ENCODE measurements around the gene MAP6D1. TPM values are rescaled to one million over a fixed set of nuclear protein-coding genes. Genes with fewer than 3 reads are reported as not detected.

The MAP6D1 gene
- total RNA-seq, 1 donor from 2014 or later, result not detected

GRCh38 chr3:183775781-183776180 is 49.6 kb downstream of the MAP6D1 start:
- Histone ChIP-seq H3K9me3 (no peaks in the 10 kb centered on the region), H3K4me3 (no peak overlapping the region), H3K27ac (no peak overlapping the region), H3K4me1 (no peaks in the 10 kb centered on the region), H3K36me3 (peaks cover 43 to 84% of the 10 kb centered on the region in 2 donors), H3K27me3 (no peaks in the 10 kb centered on the region)
- DNase-seq (ENCODE audit: low spot score in 2 of 2), result no peak
- intact Hi-C loops (cut with DNase I), result no loop called here
- no peak for TF ChIP-seq CTCF (IDR thresholded peaks at IDR 0.05)

- Histone ChIP-seq H3K27ac (no peak overlapping the region), H3K27me3 (no peaks in the 10 kb centered on the region), H3K36me3 (peaks cover 43 to 72% of the 10 kb centered on the region in 2 donors), H3K4me3 (no peak overlapping the region), H3K9me3 (no peaks in the 10 kb centered on the region), H3K4me1 (no peaks in the 10 kb centered on the region)
- TF ChIP-seq CTCF (IDR thresholded peaks at IDR 0.05), result no peak
- no peak for DNase-seq (ENCODE audit: low spot score in 2 of 2)
- intact Hi-C loops (cut with DNase I), result no loop called here
These were observed 50.7 kb downstream of the MAP6D1 start for GRCh38 chr3:183774631-183775030.

GRCh38 chr3:183769453-183769852 is 55.9 kb downstream of the MAP6D1 start:
- Histone ChIP-seq H3K36me3 (peaks cover 19 to 25% of the 10 kb centered on the region in 2 donors), H3K27ac (no peak overlapping the region), H3K27me3 (no peaks in the 10 kb centered on the region), H3K4me1 (no peaks in the 10 kb centered on the region), H3K4me3 (no peak overlapping the region), H3K9me3 (no peaks in the 10 kb centered on the region)
- TF ChIP-seq CTCF (IDR thresholded peaks at IDR 0.05), result no peak
- intact Hi-C loops (cut with DNase I), result no loop called here
- no peak for DNase-seq (ENCODE audit: low spot score in 2 of 2)

GRCh38 chr3:183768114-183768513 is 57.3 kb downstream of the MAP6D1 start:
- no peak for TF ChIP-seq CTCF (IDR thresholded peaks at IDR 0.05)
- intact Hi-C loops (cut with DNase I), result no loop called here
- Histone ChIP-seq H3K9me3 (no peaks in the 10 kb centered on the region), H3K4me3 (no peak overlapping the region), H3K27me3 (no peaks in the 10 kb centered on the region), H3K4me1 (no peaks in the 10 kb centered on the region), H3K27ac (no peak overlapping the region), H3K36me3 (peaks cover 7 to 23% of the 10 kb centered on the region in 2 donors)
- no peak for DNase-seq (ENCODE audit: low spot score in 2 of 2)

GRCh38 chr3:183766745-183767606 is 58.4 kb downstream of the MAP6D1 start:
- intact Hi-C loops (cut with DNase I), result loop anchor here (2.0 kb wide), 1 partner anchor 298 kb away; no protein-coding TSS in a partner anchor
- no peaks in the 10 kb centered on the region for H3K4me1 ChIP-seq
- H3K36me3 ChIP-seq, result peaks cover 6 to 23% of the 10 kb centered on the region in 2 donors
- no peaks in the 10 kb centered on the region for H3K27me3 ChIP-seq
- DNase-seq (ENCODE audit: low spot score in 2 of 2), result peak in 1 of 2 donors; percentile 69
- TF ChIP-seq CTCF (IDR thresholded peaks at IDR 0.05), result peak; percentile 62 to 84 (median 65)
- no peak overlapping the region for H3K27ac ChIP-seq
- H3K4me3 ChIP-seq, result no peak overlapping the region
- H3K9me3 ChIP-seq, result no peaks in the 10 kb centered on the region
